Measurements from ENCODE around the gene AGPAT1.

AGPAT1 gene

GRCh38 chr6:32154514-32155161, 21.2 kb downstream of the AGPAT1 start:
- DNase-seq (ENCODE audit: low spot score): no peak
- H3K4me3 ChIP-seq: peak overlapping the region; percentile 97
- H3K27ac ChIP-seq: peak overlapping the region; percentile 88 to 93
- TF ChIP-seq CTCF (IDR thresholded peaks at IDR 0.05): peak; percentile 41

GRCh38 chr6:32153564-32154513, 22.0 kb downstream of the AGPAT1 start, which contains the start of gene PPT2:
Gene PPT2, plus strand, starts transcription at chr6:32154141. Its CDS starts 454 bp downstream, at chr6:32154595.
- Histone ChIP-seq H3K27ac (peak within 1 kb of the TSS; percentile 88 to 93), H3K4me3 (peak within 1 kb of the TSS; percentile 97)
- peak; percentile 96 for DNase-seq (ENCODE audit: low spot score)
- TF ChIP-seq CTCF (IDR thresholded peaks at IDR 0.05): no peak

GRCh38 chr6:32152769-32153563, 22.9 kb downstream of the AGPAT1 start:
- TF ChIP-seq CTCF (IDR thresholded peaks at IDR 0.05): no peak
- H3K4me3 ChIP-seq: peak overlapping the region; percentile 97
- no peak for DNase-seq (ENCODE audit: low spot score)
- H3K27ac ChIP-seq: peak overlapping the region; percentile 88 to 93

GRCh38 chr6:32151863-32152768, 23.8 kb downstream of the AGPAT1 start, which contains the start of gene PRRT1:
Gene PRRT1, minus strand, starts transcription at chr6:32151939. Its CDS starts 112 bp downstream, at chr6:32151827.
- no peak for TF ChIP-seq CTCF (IDR thresholded peaks at IDR 0.05)
- Histone ChIP-seq H3K4me3 (peak within 1 kb of the TSS; percentile 97), H3K27ac (peak within 1 kb of the TSS; percentile 88 to 93)
- no peak for DNase-seq (ENCODE audit: low spot score)

- no peak for DNase-seq (ENCODE audit: low spot score)
- peak overlapping the region; percentile 97 for H3K4me3 ChIP-seq
- no peak for TF ChIP-seq CTCF (IDR thresholded peaks at IDR 0.05)
- H3K27ac ChIP-seq: peak overlapping the region in 1 of 2 donors; percentile 93
Observed at GRCh38 chr6:32151181-32151862, 24.6 kb downstream of the AGPAT1 start.

Measured in coronary artery (tissue), 2 donors.